Smooth muscle cell (in vitro differentiated cells): ENCODE measurements around the gene SMG6. TPM values are rescaled to one million over a fixed set of nuclear protein-coding genes. Genes with fewer than 3 reads are reported as not detected.

ENCODE experiments used
- DNase-seq: peaks from one replicate; lab custom pipeline; 2025; ENCODE audit not compliant: unreplicated experiment; lab: John Stamatoyannopoulos, UW
- H2AFZ ChIP-seq: fragments of 200-600 bp; sonication (generic); 2 replicates; pipeline ENCODE4 v1.6.0; 2016; ENCODE audit warnings: antibody characterized with exemption, low read depth, mild to moderate bottlenecking
- H3F3A ChIP-seq: fragments of 200-600 bp; sonication (generic); 2 replicates; pipeline ENCODE4 v1.6.0; 2017; ENCODE audit warnings: antibody characterized with exemption, low read depth
- H3K27ac ChIP-seq: fragments of 200-600 bp; sonication (generic); 2 replicates; pipeline ENCODE4 v1.5.1; 2016; ENCODE audit warnings: low read depth, mild to moderate bottlenecking
- H3K27me3 ChIP-seq: fragments of 200-600 bp; sonication (generic); 2 replicates; pipeline ENCODE4 v1.6.1; 2016; ENCODE audit warnings: low read depth, mild to moderate bottlenecking
- H3K36me3 ChIP-seq: fragments of 200-600 bp; sonication (generic); 2 replicates; pipeline ENCODE4 v1.5.1; 2016; ENCODE audit warnings: low read depth
- H3K4me1 ChIP-seq: fragments of 200-600 bp; sonication (generic); 2 replicates; pipeline ENCODE4 v1.5.1; 2016; ENCODE audit warnings: low read depth
- H3K4me2 ChIP-seq: fragments of 200-600 bp; sonication (generic); 2 replicates; pipeline ENCODE4 v1.6.0; 2016; ENCODE audit warnings: mild to moderate bottlenecking
- H3K4me3 ChIP-seq: fragments of 200-600 bp; sonication (generic); 2 replicates; pipeline ENCODE4 v1.5.1; 2016; ENCODE audit warnings: mild to moderate bottlenecking
- H3K79me2 ChIP-seq: fragments of 200-600 bp; sonication (generic); 2 replicates; pipeline ENCODE4 v1.6.0; 2016; ENCODE audit warnings: low read depth, mild to moderate bottlenecking
- H3K9ac ChIP-seq: fragments of 200-600 bp; sonication (generic); 2 replicates; pipeline ENCODE4 v1.6.0; 2016; ENCODE audit warnings: low read depth
- H3K9me3 ChIP-seq: fragments of 200-600 bp; sonication (generic); replicated peaks from 2 replicates; pipeline ENCODE4 v1.5.1; 2016; ENCODE audit warnings: low read depth
- H4K20me1 ChIP-seq: fragments of 200-600 bp; sonication (generic); 2 replicates; pipeline ENCODE4 v1.6.0; 2016; ENCODE audit warnings: low read depth
- WGBS: methylation state at CpG from one replicate; pipeline ENCODE4 v1.1.7; 2016; ENCODE audit warnings: low lambda C conversion rate; 5-methylcytosine and 5-hydroxymethylcytosine counted together
- polyA plus RNA-seq: library from polyadenylated mRNA; unstranded; fragments of >200 nt; fragmentation: Nextera tagmentation; extraction: Ambion mirVana; gene quantifications from 2 replicates; pipeline ENCODE4 v1.2.1, GENCODE V29; 2016
- total RNA-seq: library from RNA; depleted of rRNA; stranded (reverse); fragments of >200 nt; gene quantifications from 2 replicates; pipeline ENCODE4 v1.2.3, GENCODE V29; 2014
- TF ChIP-seq, protein P1 (sequence below): fragments of 200-600 bp; sonication (generic); IDR thresholded peaks from 2 replicates; pipeline ENCODE4 v1.5.1; 2017; ENCODE audit warnings: borderline replicate concordance, mild to moderate bottlenecking, antibody characterized with exemption; ENCODE audit not compliant: insufficient read depth, poor library complexity, severe bottlenecking

SMG6 gene
- total and polyA plus RNA-seq, 2 experiments from 2014 or later = 10.6 to 21.4 TPM

DNA sequence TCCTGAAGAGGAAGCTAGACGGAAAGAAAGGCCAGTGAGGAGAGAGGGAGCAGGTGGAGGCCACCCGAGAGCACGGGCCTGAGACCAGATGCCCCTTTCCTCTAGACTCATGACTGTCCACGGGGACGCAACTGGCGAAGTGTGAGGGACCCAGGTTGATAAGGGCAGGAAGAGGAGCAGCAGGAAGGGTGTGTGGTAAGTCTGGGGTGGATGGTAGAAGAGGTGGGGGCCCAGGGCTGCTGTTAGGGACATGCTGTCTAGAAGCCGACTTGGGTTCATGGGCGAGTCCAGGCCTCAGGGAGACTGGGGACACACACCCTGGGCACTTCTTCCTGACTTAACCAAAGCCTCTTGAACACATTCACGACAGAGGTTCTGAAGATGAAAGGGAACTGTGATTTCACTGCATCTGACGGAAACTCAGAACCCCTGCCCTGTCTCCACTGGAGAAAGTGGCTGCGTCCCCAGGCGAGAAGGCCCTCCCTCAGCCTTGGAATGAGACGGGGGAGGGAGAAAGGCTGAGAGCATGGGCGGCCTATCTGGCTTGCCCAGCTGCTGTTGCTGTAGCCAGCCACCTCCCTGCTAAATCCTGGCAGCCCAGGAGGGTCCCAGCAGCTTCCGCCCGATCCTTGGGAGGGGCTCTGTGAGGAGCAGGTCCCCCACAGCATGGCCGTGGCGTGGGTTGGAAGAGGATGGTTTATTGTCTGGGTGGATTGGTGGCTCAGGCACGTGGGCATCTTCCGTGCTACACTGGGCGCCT lies 242.7 kb downstream of the SMG6 start:
- Histone ChIP-seq H3K4me3 (no peak overlapping the region), H3K4me1 (peaks cover 19% of the 10 kb centered on the region), H3K9me3 (no peaks in the 10 kb centered on the region), H2AFZ (no peak overlapping the region), H3K79me2 (peaks cover 4% of the 10 kb centered on the region), H3K36me3 (no peaks in the 10 kb centered on the region), H4K20me1 (peaks cover 21% of the 10 kb centered on the region), H3F3A (peaks cover 12% of the 10 kb centered on the region), H3K27ac (no peak overlapping the region), H3K9ac (no peak overlapping the region), H3K4me2 (no peak overlapping the region), H3K27me3 (peaks cover 25% of the 10 kb centered on the region)
- TF ChIP-seq, protein P1, sequence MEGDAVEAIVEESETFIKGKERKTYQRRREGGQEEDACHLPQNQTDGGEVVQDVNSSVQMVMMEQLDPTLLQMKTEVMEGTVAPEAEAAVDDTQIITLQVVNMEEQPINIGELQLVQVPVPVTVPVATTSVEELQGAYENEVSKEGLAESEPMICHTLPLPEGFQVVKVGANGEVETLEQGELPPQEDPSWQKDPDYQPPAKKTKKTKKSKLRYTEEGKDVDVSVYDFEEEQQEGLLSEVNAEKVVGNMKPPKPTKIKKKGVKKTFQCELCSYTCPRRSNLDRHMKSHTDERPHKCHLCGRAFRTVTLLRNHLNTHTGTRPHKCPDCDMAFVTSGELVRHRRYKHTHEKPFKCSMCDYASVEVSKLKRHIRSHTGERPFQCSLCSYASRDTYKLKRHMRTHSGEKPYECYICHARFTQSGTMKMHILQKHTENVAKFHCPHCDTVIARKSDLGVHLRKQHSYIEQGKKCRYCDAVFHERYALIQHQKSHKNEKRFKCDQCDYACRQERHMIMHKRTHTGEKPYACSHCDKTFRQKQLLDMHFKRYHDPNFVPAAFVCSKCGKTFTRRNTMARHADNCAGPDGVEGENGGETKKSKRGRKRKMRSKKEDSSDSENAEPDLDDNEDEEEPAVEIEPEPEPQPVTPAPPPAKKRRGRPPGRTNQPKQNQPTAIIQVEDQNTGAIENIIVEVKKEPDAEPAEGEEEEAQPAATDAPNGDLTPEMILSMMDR = no peak
- DNase-seq = no peak
- WGBS = 80% methylated on average over 21 of the region's 21 CpGs

- no peaks in the 10 kb centered on the region for H3K36me3 ChIP-seq
- peaks cover 4% of the 10 kb centered on the region for H3K79me2 ChIP-seq
- peaks cover 12% of the 10 kb centered on the region for H3F3A ChIP-seq
- no peak overlapping the region for H3K4me3 ChIP-seq
- WGBS = 94% methylated on average over 5 of the region's 6 CpGs
- no peak overlapping the region for H3K4me2 ChIP-seq
- no peaks in the 10 kb centered on the region for H3K9me3 ChIP-seq
- TF ChIP-seq, protein P1 = no peak
- H3K9ac ChIP-seq = no peak overlapping the region
- no peak overlapping the region for H3K27ac ChIP-seq
- H4K20me1 ChIP-seq = peaks cover 21% of the 10 kb centered on the region
- peaks cover 25% of the 10 kb centered on the region for H3K27me3 ChIP-seq
- no peak overlapping the region for H2AFZ ChIP-seq
- DNase-seq = no peak
- H3K4me1 ChIP-seq = peaks cover 19% of the 10 kb centered on the region
Measured at GRCh38 chr17:2060385-2060658, 243.3 kb downstream of the SMG6 start.

- Histone ChIP-seq H3K4me2 (no peak overlapping the region), H3K9me3 (no peaks in the 10 kb centered on the region), H3K27ac (no peak overlapping the region), H3K4me1 (peaks cover 19% of the 10 kb centered on the region), H3K9ac (no peak overlapping the region), H3K36me3 (no peaks in the 10 kb centered on the region), H4K20me1 (peaks cover 21% of the 10 kb centered on the region), H2AFZ (no peak overlapping the region), H3K27me3 (peaks cover 29% of the 10 kb centered on the region), H3F3A (peaks cover 12% of the 10 kb centered on the region), H3K4me3 (no peak overlapping the region), H3K79me2 (peaks cover 4% of the 10 kb centered on the region)
- TF ChIP-seq, protein P1 = no peak
- DNase-seq = no peak
- WGBS = 86% methylated on average over 21 of the region's 21 CpGs
Measured at GRCh38 chr17:2059547-2060384, 243.8 kb downstream of the SMG6 start.
